Stimulated activated CD8-positive, alpha-beta memory T cell treated with anti-CD3 and anti-CD28 coated beads, Interleukin-15, amount 100 ng/mL, for 1 hour (primary cell): Measurements from ENCODE around the gene ADCY9.

ENCODE experiments used
- DNase-seq: peaks from one replicate; pipeline ENCODE4 v3.0.0-alpha.2; 2020; ENCODE audit warnings: low read depth

Gene ADCY9

DNA sequence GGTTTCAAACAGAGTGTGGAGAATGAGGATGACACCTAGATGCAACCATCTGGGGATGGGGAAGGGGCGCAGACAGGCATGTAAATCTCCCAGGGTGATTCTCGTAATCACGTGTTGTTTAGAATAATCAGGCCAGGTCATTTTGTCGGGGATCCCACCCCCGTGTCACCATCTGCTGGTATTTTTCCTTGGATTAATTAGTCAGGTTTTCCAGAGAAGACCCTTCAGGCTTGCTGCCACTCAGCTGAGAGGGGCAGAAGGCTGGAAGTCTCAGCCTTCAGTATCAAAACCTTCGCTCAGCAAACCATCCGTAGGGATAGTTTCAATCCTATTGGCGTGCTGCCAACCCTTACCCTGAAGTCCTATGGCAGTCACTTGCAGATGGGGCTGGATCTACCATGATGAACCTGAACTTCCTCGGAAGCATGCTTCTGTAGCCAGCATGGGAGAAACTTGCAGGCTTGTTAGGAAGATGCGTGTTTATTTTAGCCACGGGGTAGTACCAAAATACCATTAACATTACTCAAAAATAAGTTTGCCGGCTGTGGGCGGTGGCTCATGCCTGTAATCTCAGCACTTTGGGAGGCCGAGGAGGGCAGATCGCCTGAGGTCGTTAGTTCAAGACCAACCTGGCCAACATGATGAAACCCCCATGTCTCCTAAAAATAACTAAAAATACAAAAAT is 7.5 kb upstream of the ADCY9 start:
- DNase-seq, result no peak

DNA sequence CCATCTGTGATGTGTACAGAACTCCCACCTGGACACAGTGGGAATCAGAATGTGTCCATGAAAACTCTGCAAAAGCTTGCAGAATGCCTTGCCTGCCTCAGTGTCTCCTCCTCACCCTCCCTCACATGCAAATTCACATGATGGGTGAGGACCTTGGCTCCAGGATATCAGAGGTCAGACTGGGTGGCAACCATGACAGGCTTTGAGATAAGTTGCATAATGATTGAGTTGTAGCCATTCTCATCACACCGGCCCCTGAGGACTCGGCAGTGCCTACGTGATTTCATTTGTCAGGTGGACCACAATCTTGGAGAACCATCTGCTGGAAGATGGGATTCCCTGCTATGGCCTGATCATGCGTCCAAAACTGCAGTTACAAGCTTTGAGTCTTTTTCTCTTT is 3.9 kb upstream of the ADCY9 start:
- DNase-seq, result no peak

DNA sequence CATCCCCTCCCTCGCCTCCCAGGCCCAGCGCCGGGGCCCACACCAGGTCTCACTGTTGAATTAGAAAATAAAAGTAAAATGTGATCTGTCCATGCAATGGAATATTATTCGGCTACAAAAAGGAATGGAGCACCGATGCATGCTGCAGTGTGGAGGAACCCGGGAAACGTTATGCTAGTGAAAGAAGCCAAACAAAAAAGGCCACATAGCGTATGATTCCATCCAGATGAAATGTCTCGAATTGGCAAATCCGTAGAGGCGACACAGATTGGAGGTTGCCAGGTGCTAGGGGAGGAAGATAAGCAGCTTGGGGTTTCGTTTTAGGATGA is 972 bp upstream of the ADCY9 start:
- DNase-seq, result no peak

DNA sequence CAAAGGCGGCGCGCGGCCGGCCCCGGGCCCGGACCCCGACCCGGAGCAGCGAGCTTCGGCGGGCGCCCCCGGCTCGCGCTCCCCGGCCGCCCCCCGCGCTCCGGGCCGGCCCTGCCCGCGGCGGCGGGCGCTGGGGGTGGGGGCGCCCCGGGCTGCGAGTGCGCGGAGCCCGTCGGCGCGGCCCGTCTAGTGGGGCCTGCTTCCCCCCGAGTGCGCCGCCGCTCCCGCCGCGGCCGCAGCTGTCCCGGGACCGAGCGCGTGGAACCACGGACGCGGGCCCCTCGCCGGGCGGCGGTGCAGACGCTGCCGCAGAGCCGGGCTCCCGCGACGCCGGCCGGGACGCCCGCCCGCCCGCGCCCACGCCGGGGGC is 308 bp downstream of the ADCY9 start:
- DNase-seq, result no peak

DNA sequence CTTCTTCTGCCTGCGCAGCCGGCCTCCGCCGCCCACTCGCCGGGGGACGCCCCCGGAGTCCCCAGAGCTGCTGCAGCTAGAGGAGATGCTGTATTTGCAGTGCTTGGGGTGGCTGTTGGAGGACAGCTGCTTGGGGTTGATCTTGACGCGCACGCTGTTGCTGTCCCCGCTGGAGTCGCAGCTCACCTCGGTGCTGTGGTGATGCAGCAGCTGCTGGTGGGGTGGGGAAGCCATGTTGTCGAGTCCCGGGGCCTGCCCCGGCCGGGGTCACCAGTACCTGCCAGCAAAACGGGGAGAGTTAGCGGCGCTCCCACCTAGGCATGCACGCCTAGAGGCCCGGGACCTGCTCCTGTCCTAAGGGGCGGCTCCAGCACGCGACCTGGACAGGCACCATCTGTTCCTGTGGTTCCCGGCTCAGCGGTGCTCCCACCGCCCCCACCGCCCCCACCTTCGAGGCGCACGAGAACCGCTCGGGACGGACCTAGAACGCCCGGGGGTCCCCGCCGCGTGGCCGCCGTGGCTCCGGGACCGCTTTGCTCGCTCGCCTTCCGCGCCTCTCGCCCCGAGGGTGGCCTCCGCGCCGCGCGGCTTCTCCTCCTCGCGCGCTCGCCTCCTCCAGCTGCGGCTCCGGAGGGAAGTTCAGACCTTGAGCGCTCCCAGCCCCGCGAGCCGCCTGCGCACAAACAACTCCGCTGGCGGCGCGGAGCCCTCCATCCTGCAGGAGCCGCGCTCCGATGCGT is 863 bp downstream of the ADCY9 start:
- no peak for DNase-seq

DNA sequence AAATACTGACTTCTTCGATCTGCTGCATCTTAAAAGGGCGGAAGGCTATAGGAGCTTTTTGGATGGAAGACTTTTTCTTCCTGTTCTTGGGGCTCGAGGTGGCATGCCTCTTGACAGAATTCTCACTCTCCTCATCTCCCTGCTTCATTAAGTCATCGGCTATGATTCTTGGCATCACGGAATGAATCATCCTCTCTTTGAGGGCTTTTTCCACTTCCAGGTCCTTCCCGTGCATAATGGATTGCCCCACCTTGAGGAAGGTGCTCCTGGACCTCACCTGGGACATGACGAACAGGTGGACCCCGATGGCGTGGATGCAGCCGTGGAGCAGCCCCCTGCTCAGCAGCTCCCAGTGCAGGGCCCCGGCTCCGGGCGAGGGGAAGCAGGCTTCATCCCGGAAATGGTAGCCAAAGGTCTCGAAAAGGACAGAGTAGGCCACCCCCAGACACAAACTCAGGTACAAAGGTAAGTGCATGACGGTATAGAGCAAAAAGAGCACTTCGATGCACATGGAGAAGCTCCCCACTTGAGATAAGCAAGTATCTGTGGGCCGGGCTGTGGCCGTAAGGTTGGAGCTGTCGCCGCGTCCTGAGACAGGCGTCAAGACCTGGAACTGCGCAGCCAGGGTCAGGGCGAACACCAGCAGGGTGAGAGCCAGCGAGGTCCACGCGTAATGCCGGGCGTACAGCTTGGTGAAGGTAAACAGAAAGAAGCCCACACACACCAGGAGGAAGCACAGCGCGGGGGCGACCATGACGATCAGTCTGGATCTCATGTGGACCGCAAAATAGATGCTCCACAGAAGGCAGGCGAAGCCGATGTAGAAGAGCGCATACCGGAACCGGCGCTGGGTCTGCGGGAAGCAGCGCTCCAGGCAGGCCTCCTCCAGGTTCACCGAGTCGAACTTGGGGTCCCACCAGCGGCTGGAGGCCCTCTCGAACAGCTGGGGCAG is 1.7 kb downstream of the ADCY9 start:
- no peak for DNase-seq

DNA sequence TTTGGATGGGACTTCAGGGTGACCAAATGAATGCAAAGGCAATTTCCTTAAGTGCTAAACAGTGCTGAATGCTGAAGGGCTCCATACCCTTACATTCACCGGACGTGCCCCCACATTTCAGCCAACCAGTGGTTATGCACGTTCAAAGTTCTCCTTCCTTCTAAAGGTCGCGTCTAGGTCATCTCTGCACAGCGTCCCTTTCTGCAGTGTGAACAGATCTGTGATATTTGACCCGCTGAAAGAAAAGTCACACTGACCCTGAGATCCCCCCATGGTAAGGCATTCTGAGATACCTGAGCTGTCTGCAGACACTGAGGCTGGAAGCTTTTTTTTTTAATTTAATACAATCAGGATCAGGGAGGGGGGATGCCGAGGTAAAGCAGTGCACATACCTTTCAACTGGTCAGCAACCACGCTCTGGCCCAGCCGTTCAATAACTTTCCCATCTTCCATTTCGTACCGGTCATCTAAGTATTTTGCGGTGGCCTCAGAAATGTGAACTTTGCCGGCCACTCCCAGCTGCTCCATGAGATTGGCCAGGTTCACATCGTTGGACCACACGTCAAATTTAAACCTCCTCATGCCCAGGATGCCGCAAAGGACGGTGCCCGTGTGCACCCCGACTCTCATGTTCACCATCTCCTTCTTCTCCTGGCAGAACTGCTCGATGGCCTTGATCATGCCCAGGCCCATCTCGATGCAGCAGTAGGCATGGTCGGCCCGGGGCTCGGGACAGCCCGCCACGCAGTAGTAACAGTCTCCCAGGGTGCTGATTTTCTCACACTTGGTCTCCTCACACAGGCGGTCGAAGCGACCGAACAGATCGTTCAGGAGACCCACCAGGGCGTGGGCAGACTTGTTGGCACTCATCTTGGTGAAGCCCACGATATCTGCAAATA is 2.6 kb downstream of the ADCY9 start:
- DNase-seq, result no peak

DNA sequence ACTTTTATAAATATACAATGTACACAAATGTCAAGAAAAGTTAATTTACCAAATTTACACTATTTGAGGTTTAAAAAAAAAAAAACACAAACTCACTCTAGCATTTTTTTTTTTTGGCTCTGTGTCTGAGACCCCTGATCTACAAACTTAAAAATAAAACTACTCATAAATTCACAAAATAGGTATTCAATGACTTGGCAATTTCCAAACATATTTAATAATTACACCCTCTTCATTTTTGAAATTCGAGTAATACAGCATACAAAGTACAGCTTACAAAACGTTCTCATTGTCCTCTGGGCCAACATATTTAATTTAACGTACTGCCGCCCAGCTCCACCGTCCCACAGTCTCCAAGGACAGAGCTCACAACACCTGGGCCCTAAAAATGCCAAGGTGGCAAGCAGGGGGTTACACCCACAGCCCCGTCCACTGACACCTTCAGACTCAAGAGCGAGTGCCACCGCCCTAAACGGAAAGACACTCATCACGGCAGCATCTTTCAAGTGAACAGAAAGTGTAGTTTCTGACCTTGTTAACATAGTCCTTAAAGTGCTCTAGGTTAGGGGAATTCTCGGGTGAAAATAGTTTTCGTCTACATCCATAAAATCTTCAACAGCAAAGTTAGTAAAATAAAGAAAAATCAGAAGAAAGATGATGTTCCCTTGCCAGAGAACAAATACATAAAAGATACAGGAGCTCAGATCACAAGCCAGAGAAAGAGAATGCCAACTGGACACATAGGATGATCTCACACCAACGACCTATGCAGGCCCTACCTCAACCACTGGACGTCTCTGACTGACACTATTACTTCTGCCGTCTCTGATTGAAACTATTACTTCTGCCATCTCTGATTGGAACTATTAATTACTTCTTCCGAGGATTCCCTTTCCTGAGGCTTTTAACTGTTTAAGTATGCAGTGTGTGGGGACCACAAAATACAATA is 4.2 kb downstream of the ADCY9 start:
- DNase-seq, result no peak

DNA sequence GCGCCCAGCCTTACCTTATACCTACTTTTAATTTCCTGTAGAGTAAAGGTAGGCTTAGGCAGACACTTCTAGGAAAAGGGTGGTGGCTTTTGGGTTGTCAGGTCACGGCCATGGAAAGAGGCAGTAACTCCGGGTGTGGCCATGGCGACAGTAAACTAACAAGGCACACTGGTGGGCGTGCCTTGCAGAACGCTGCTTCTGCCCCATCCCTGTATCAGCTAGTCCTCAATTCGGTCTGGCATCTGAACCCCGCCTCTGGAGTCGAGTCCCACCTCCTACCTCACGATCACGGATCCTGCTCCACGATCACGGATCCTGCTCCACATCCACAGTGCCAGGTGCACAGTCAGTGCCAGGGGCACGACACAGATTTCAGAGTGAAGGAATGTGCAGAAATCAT is 5.6 kb downstream of the ADCY9 start:
- no peak for DNase-seq

DNA sequence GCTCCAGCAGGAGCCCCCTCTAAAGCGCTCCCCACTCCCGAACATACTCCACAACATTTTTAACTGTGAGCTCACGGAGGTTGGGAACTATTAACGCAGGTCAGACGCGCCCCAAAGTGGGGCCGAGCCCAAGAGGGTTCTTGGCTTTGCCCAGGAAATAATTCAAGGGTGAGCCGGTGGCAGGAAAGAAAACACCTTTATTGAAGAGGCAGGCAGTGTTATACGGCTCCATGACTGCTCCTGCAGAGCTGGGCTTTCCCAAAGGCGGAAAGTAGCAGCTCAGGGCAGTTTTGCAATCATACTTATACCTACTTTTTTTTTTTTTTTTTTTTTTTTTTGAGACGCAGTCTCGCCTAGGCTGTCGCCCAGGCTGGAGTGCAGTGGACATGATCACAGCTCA is 6.2 kb downstream of the ADCY9 start:
- DNase-seq, result no peak

DNA sequence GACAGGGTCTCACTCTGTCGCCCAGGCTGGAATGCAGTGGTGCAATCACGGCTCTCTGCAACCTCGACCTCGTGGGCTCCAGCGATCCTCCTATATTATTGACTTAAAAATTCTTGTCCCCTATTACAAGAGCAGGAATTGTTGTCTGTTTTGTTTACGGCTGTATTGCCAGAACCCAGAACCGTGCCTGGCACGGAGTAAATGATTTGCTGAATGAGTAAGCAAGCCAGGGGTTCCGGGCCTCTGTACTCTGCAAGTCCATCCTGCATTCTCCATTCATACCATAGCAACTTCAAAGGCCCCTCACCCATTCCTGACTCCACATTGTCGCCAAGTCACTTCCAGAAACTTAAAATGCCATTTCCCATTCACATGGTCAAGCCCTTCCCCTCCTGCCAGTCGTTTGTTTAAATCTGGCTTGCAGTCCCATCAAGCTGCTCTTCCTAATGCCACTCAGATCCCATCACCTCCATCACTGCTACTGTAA is 6.9 kb downstream of the ADCY9 start:
- DNase-seq, result no peak

DNA sequence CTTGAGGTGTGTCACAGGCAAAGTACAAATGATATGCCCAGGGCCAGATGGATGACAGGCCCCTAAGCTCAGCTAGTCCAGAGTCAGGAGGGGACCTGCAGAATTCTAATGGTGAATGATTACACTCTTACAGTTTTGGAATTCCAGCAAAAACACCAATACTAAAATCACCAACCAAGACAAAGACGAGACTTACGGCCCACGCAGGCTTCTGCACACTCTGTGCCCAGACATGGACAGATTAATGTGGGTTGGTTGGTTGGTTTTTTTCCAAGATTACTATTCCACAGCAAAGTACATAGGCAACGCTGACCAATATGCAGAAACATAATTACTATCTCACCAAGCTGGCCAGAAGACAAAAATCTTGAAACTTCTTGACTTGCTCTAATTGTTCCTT is 9.7 kb downstream of the ADCY9 start:
- no peak for DNase-seq

DNA sequence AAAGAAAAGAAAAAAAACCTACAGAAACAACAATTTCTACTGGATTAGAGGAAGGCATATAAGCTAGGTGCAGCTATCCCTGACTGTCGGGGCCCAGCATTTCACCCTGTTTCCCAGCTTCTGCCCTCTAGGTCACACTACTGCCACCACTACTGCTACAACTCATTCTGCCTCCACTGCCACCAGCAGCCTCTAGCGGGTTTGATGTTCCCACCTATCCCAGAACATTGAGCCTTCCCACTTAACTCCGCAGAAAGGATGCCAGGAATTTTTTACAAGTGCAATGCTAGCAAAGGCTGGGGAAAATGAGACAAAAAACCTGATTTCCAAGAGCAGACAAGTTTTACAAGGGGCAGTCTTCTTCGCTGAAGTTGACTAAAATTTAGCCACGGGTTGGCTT is 10.4 kb downstream of the ADCY9 start:
- no peak for DNase-seq

DNA sequence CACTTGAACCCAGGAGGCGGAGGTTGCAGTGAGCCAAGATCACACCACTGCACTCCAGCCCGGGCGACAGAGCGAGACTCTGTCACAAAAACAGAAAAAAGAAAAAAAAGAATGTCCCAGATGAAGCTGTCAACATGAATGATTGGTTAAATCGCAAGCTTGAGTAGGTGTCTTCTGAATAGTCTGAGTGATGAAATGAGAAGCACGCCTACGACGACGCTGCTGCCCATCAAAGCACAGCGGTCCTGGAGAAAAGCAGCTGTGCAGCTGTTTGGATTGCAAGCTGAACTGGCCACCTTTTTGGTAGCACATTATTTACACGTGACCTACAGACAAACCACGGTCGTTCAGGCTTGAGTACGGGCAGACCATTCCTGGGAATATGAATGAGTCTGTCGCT is 12.5 kb downstream of the ADCY9 start:
- no peak for DNase-seq

DNA sequence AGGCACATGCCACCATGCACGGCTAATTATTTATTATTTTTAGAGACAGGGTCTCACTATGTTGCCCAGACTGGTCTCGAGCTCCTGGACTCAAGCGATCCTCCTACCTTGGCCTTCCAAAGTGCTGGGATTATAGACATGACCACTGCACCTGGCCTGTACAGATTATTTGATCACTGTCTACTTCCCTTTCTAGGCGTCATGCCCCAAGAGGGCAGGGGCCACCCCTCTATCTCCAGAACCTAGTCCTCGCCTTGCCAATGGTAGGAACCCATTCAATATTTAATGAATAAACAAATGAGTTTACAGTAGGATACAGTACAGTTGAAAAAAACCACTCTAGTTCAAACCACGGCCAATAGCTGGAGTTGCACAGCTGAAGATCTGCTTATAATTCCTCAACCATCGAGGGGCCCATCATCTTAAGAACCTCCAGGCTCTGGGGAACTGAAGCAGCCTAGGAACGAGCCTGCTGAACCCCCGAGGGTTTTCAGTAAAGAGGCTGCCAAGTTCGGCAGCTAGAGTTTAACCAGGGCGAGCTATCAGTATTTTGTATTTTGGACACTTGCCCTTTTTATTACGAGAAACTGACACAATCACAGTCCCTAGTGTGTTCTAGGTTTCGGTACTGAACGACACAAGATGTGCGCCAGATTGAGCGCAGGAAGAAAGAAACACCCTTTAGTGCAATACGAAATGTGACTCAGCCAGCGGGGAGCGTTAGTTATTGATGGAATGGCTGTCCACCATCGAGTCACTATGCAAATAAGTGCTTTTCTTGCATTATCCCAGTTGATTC is 14.6 kb downstream of the ADCY9 start:
- no peak for DNase-seq

DNA sequence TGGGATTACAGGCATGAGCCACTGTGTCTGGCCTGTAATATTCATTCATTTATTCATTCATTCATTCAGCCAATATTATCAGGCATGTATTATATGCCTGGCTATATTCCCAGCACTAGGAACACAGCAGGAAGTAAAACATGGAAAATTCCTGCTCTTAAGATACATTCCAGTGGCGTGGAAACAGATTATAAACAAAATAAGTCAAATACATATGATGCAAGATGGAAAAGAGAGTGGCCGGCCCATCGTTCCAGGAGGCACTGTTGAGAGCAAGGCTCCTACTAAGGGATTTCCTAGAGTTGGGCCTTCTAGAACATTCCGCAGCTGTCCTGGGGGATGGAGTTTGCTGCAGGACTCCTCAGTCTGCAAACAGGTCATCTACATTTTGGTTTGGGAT is 17.7 kb downstream of the ADCY9 start:
- no peak for DNase-seq

DNA sequence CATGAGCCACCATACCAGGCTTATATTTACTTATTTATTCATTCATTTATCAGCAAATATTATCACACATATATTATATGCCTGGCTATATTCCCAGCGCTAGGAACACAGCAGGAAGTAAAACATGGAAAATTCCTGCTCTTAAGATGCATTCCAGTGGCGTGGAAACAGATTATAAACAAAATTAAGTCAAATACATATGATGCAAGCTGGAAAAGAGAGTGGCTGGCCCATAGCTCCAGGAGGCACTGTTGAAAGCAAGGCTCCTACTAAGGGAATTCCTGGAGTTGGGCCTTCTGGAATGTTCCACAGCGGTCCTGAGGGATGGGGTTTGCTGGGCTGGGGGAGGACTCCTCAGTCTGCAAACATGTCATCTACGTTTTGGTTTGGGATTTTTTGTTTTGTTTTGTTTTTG is 18.4 kb downstream of the ADCY9 start:
- DNase-seq, result no peak

DNA sequence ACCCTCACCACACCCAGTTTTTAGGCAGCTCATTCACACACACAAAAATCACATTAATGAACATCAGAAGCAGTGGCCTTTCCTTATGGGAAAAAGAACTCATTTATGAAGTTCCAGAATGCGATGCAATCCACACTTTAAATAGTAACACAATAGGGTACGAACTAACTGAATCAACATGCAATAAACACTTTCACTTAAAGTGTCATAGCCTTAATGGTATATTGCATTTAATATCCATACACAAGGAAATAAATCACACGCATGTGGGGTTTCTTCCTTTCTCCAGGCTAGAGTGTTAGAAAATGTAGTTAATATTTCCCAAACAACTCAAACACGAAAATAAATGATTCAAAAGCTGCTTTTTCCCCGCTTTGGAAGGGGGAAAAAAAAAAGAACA is 19.7 kb downstream of the ADCY9 start:
- DNase-seq, result no peak

DNA sequence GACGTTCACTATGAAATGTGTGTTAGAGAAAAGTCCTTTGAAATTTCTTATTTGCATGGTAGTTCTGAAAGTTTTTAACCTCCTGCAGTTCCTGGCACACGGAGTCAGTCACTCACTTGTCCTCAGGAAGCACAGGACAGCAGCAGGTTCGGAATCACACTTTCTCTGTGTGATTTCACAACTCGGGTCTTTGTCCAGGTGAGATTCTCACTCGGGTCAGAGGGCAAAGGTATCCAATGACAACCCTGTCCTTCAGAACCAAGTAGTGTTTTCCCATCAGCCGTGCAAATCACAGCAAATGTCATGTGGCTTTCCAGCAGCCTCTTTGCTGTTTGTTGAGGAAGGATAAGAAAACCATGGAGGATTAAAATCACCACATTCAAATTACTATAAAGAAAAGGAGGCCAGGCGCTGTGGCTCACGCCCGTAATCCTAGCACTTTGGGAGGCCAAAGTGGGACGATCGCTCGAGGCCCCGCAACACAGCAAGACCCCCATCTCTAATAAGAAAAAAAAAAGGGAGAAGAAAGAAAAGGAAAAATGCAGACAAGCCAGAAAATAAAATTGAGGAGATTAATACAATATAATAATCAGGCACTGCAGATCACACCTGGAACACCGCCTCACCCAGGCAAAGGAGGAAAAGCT is 22.0 kb downstream of the ADCY9 start:
- no peak for DNase-seq
